Measurements from ENCODE around the gene MYH15.
"Not testable (repeated sequence)": the region's sequence is repeated elsewhere in the genome, so short reads cannot be mapped to it uniquely, and the experiment has no call there.

DNA sequence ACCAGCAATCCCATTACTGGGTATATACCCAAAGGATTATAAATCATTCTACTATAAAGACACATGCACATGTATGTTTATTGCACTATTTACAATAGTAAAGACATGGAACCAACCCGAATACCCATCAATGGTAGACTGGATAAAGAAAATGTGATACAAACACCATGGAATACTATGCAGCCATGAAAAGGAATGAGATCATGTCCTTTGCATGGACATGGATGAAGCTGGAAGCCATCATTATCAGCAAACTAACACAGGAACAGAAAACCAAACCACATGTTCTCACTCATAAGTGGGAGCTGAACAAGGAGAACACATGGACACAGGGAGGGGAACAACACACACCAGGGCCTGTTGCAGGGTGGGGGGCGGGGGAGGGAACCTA is 131.4 kb downstream of the MYH15 start:
- TF ChIP-seq EZH2 (IDR thresholded peaks at IDR 0.05; ENCODE audit: borderline replicate concordance) = not testable (repeated sequence)
- TF ChIP-seq, protein P1, sequence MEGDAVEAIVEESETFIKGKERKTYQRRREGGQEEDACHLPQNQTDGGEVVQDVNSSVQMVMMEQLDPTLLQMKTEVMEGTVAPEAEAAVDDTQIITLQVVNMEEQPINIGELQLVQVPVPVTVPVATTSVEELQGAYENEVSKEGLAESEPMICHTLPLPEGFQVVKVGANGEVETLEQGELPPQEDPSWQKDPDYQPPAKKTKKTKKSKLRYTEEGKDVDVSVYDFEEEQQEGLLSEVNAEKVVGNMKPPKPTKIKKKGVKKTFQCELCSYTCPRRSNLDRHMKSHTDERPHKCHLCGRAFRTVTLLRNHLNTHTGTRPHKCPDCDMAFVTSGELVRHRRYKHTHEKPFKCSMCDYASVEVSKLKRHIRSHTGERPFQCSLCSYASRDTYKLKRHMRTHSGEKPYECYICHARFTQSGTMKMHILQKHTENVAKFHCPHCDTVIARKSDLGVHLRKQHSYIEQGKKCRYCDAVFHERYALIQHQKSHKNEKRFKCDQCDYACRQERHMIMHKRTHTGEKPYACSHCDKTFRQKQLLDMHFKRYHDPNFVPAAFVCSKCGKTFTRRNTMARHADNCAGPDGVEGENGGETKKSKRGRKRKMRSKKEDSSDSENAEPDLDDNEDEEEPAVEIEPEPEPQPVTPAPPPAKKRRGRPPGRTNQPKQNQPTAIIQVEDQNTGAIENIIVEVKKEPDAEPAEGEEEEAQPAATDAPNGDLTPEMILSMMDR (IDR thresholded peaks at IDR 0.05; ENCODE audit: poor library complexity) = not testable (repeated sequence)

Data from hepatocyte (in vitro differentiated cells).